Naive B cell (primary cell): ENCODE results near the gene EVI5L. TPM values are rescaled to one million over a fixed set of nuclear protein-coding genes. Genes with fewer than 3 reads are reported as not detected.

ENCODE experiments used
- polyA plus RNA-seq, 6 donors: library from polyadenylated mRNA; unstranded; fragments of 300-500 nt; fragmentation: Illumina TruSeq; gene quantifications; one replicate each; pipeline ENCODE4 v1.2.3, GENCODE V29; 2021; ENCODE audit warnings: low read depth in 6 of 6

EVI5L gene
- polyA plus RNA-seq, 6 donors from 2014 or later = 0.63 to 4.0 (median 1.6) TPM

Other genes with a start within 250 kb of the EVI5L start
- under 1 TPM in 2 of 6 donors, not detected in 4; 0.06 to 0.08 TPM for gene CAMSAP3, start 234.4 kb upstream of the EVI5L start, polyA plus RNA-seq
- gene XAB2, start 200.7 kb upstream of the EVI5L start, polyA plus RNA-seq = 10 to 100 TPM in 2 of 6 donors, 1 to 10 TPM in 4; 3.2 to 21.7 (median 8.9) TPM
- 100 to 1,000 TPM; 195 to 441 (median 254) TPM for gene PET100, start 200.4 kb upstream of the EVI5L start, polyA plus RNA-seq
- gene PCP2, start 196.5 kb upstream of the EVI5L start, polyA plus RNA-seq = under 1 TPM in 4 of 6 donors, not detected in 2; 0.64 to 0.76 (median 0.70) TPM
- 10 to 100 TPM; 71.0 to 86.2 (median 79.5) TPM for gene STXBP2, start 193.1 kb upstream of the EVI5L start, polyA plus RNA-seq
- gene RETN, start 161.2 kb upstream of the EVI5L start, polyA plus RNA-seq = not detected
- gene MCEMP1, start 153.1 kb upstream of the EVI5L start, polyA plus RNA-seq = under 1 TPM in 2 of 6 donors, not detected in 4; 0.39 to 0.58 TPM
- 100 to 1,000 TPM; 171 to 260 (median 224) TPM for gene TRAPPC5, start 149.4 kb upstream of the EVI5L start, polyA plus RNA-seq
- gene FCER2, start 128.1 kb upstream of the EVI5L start, polyA plus RNA-seq = 100 to 1,000 TPM; 613 to 938 (median 691) TPM
- gene CLEC4G, start 98.1 kb upstream of the EVI5L start, polyA plus RNA-seq = 1 to 10 TPM; 1.4 to 3.2 (median 1.8) TPM
- not detected for gene CD209, start 82.7 kb upstream of the EVI5L start, polyA plus RNA-seq
- under 1 TPM in 3 of 6 donors, not detected in 3; 0.17 to 0.41 (median 0.21) TPM for gene CLEC4M, start 67.0 kb upstream of the EVI5L start, polyA plus RNA-seq
- under 1 TPM in 1 of 6 donors, not detected in 5; 0.05 TPM for gene PRR36, start 44.2 kb downstream of the EVI5L start, polyA plus RNA-seq
- gene LRRC8E, start 58.3 kb downstream of the EVI5L start, polyA plus RNA-seq = not detected
- 1 to 10 TPM in 5 of 6 donors, under 1 TPM in 1; 0.50 to 5.1 (median 2.9) TPM for gene MAP2K7, start 73.7 kb downstream of the EVI5L start, polyA plus RNA-seq
- gene TGFBR3L, start 84.6 kb downstream of the EVI5L start, polyA plus RNA-seq = not detected
- 10 to 100 TPM in 4 of 6 donors, 1 to 10 TPM in 2; 1.5 to 20.2 (median 14.7) TPM for gene SNAPC2, start 90.1 kb downstream of the EVI5L start, polyA plus RNA-seq
- not detected for gene CTXN1, start 95.9 kb downstream of the EVI5L start, polyA plus RNA-seq
- gene TIMM44, start 113.4 kb downstream of the EVI5L start, polyA plus RNA-seq = 10 to 100 TPM in 4 of 6 donors, 1 to 10 TPM in 2; 7.8 to 21.0 (median 14.1) TPM
- gene ELAVL1, start 175.4 kb downstream of the EVI5L start, polyA plus RNA-seq = 10 to 100 TPM; 49.9 to 74.3 (median 59.4) TPM
- gene CCL25, start 222.5 kb downstream of the EVI5L start, polyA plus RNA-seq = under 1 TPM in 1 of 6 donors, not detected in 5; 0.71 TPM